K562 (cell line): ENCODE data around the gene C10orf105. TPM values are rescaled to one million over a fixed set of nuclear protein-coding genes. Genes with fewer than 3 reads are reported as not detected.

ENCODE experiments used
- EGR1 ChIP-seq: fragments of 450-650 bp; conservative IDR thresholded peaks from 2 replicates; pipeline ENCODE4 v1.6.1; 2017; ENCODE audit warnings: mild to moderate bottlenecking
- FOXK1 ChIP-seq: sonication (generic); formaldehyde crosslinking; IDR thresholded peaks from 2 replicates; pipeline ENCODE4 v1.8.0; 2022; ENCODE audit warnings: missing genetic modification reagents, mild to moderate bottlenecking, borderline replicate concordance
- KLF16 ChIP-seq: IDR thresholded peaks from 2 replicates; pipeline ENCODE4 v1.6.1; 2016; ENCODE audit warnings: antibody characterized with exemption
- LCOR ChIP-seq: sonication (generic); formaldehyde crosslinking; IDR thresholded peaks from 2 replicates; pipeline ENCODE4 v1.8.0; 2022; ENCODE audit warnings: mild to moderate bottlenecking, missing genetic modification reagents
- MCM2 ChIP-seq: fragments of 450-650 bp; IDR thresholded peaks from 2 replicates; pipeline ENCODE4 v1.6.1; 2017; ENCODE audit warnings: low read depth, mild to moderate bottlenecking
- MED1 ChIP-seq: sonication (generic); formaldehyde crosslinking; IDR thresholded peaks from 2 replicates; pipeline ENCODE4 v1.8.1; 2023; ENCODE audit warnings: missing genetic modification reagents, borderline replicate concordance
- NR4A1 ChIP-seq, 2 experiments: fragments of 250-450 bp in 1 of 2; fragments of 450-650 bp in 1 of 2; sonication (Bioruptor Pico) in 1 of 2; IDR thresholded peaks; 2 replicates each; pipeline versions ENCODE4 v1.4.0 to v1.6.1; 2016 to 2020; ENCODE audit warnings: mild to moderate bottlenecking in 2 of 2, missing compliant biosample characterization in 1 of 2, missing genetic modification characterization in 1 of 2, moderate library complexity in 1 of 2
- PHF8 ChIP-seq: fragments of 200-600 bp; sonication (generic); IDR thresholded peaks from 2 replicates; pipeline ENCODE4 v1.6.1; 2012; ENCODE audit warnings: mixed run types, mild to moderate bottlenecking, inconsistent platforms, low read length, moderate library complexity, borderline replicate concordance
- PTRF ChIP-seq: fragments of 450-650 bp; IDR thresholded peaks from 2 replicates; pipeline ENCODE4 v1.6.1; 2016; ENCODE audit warnings: mild to moderate bottlenecking, missing genetic modification characterization, missing compliant biosample characterization
- SETDB1 ChIP-seq: IDR thresholded peaks from one replicate; pipeline ENCODE4 v1.6.1; 2012; ENCODE audit warnings: low read length, control low read depth, inconsistent platforms
- TBP ChIP-seq: optimal IDR thresholded peaks from 2 replicates; pipeline ENCODE3; 2011; ENCODE audit warnings: low read depth, low read length, improper control_type of control experiment
- YY1 ChIP-seq, 3 experiments: IDR thresholded peaks; 2 replicates each; pipeline ENCODE4 v1.6.1; 2011; ENCODE audit warnings: low read length in 2 of 3, mild to moderate bottlenecking in 2 of 3, moderate library complexity in 2 of 3, borderline replicate concordance in 1 of 3, control low read depth in 1 of 3, low read depth in 1 of 3; ENCODE audit not compliant: insufficient read depth in 3 of 3, insufficient replicate concordance in 2 of 3, control insufficient read depth in 1 of 3, insufficient read length in 1 of 3; ENCODE audit errors: extremely low read depth in 1 of 3
- polyA plus RNA-seq, 8 experiments: library from polyadenylated mRNA; depleted of rRNA in 4 of 8; stranded (reverse) in 5 of 8; unstranded in 3 of 8; fragments of >200 nt; fragmentation: Nextera tagmentation in 2 of 8; fragmentation: Illumina TruSeq in 1 of 8; extraction: Ambion mirVana in 2 of 8; extraction: Trizol in 1 of 8; gene quantifications; 2 replicates each; pipeline versions ENCODE4 v1.2.1 to v1.2.3, GENCODE V29; 2011 to 2014; ENCODE audit warnings: inconsistent platforms in 1 of 8, missing spikeins in 1 of 8
- total RNA-seq, 7 experiments: library from RNA; depleted of rRNA in 6 of 7; stranded (reverse); fragments of >200 nt in 6 of 7; fragmentation: Illumina TruSeq in 2 of 7; extraction: Trizol in 2 of 7; gene quantifications; 2 replicates each; pipeline versions ENCODE4 v1.2.1 to v1.2.3, GENCODE V29; 2011 to 2021; ENCODE audit warnings: low replicate concordance in 1 of 7
- TF ChIP-seq, protein P1 (sequence below), 2 experiments: fragments of 450-650 bp in 1 of 2; sonication (generic) in 1 of 2; formaldehyde crosslinking in 1 of 2; IDR thresholded peaks in 1 of 2; conservative IDR thresholded peaks in 1 of 2; 2 replicates each; pipeline versions ENCODE4 v1.6.1 to v1.8.1; 2016 to 2023; ENCODE audit warnings: mild to moderate bottlenecking in 2 of 2, moderate library complexity in 2 of 2, inconsistent platforms in 1 of 2, missing genetic modification reagents in 1 of 2
- TF ChIP-seq, protein P2 (sequence below), 2 experiments: fragments of 450-650 bp; formaldehyde crosslinking in 1 of 2; IDR thresholded peaks; 2 replicates each; pipeline versions ENCODE4 v1.4.0 to v1.6.1; 2014 to 2020; ENCODE audit warnings: mild to moderate bottlenecking in 2 of 2, borderline replicate concordance in 1 of 2, low read depth in 1 of 2

The C10orf105 gene
- total and polyA plus RNA-seq, 9 of the 15 experiments (the other 6 are each of a cell fraction or from before 2014, with no cell fraction given), result 0.03 to 0.25 (median 0.04) TPM; not detected in 3

DNA sequence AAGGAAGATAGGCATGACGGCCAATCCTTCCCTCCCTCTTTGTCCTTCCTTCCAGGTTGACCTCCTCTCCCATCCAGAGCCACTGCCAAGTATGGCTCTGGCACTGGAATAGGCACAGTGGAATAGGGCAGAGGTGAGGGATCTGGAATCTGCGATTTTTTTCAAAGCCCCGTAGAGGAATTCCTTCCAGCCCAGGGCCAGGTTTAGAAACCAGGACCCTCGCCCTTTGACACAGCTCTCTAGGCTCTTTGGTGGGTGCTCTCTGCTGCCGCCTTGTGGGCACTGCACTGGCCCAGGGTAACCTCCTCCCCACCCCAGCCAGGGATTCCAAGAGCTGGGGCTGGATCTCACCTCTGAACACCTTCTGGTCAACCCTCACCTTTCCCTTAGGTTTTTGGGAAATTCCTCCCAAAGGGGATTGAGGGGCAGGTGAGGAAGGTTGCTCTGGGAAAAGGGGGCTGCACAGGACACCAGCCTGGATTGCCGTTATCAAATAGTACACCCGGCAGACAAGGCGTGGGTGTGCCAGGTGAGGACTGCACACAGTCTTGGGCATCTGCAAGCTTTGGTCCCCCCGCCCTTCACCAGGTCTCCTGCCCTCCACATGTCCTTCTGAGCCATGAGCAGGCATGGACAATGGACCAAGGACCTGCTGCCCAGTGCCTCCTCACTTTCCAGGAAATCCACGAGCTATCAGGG is 22.8 kb downstream of the C10orf105 start (continued):
- TF ChIP-seq, protein P1, sequence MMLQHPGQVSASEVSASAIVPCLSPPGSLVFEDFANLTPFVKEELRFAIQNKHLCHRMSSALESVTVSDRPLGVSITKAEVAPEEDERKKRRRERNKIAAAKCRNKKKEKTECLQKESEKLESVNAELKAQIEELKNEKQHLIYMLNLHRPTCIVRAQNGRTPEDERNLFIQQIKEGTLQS (IDR thresholded peaks at IDR 0.05), result no peak
- TF ChIP-seq, protein P1 (CRISPR knock-in tag; conservative IDR thresholded peaks at IDR 0.05), result no peak
- no peak for TF ChIP-seq EGR1
- TF ChIP-seq KLF16, result 0 out of 2 replicates have a peak, but pooled peaks have one; percentile 49
- no peak for TF ChIP-seq YY1 (IDR thresholded peaks at IDR 0.05; ENCODE audit: borderline replicate concordance in 1 of 3, control insufficient read depth in 1 of 3, extremely low read depth in 1 of 3, insufficient read depth in 3 of 3, insufficient read length in 1 of 3, insufficient replicate concordance in 2 of 3, low read depth in 1 of 3, low read length in 2 of 3)
- no peak for TF ChIP-seq SETDB1
- TF ChIP-seq MCM2, result no peak
- TF ChIP-seq LCOR (CRISPR knock-in tag), result no peak
- TF ChIP-seq PHF8, result no peak
- TF ChIP-seq NR4A1 (CRISPR knock-in tag; IDR thresholded peaks at IDR 0.05), result no peak
- peak; percentile 54; the same call in 1 of the 2 replicates for TF ChIP-seq NR4A1 (tag; IDR thresholded peaks at IDR 0.05)
- TF ChIP-seq PTRF, result no peak
- TF ChIP-seq MED1, result no peak
- TF ChIP-seq TBP, result no peak
- TF ChIP-seq FOXK1 (CRISPR knock-in tag), result no peak
- TF ChIP-seq, protein P2, sequence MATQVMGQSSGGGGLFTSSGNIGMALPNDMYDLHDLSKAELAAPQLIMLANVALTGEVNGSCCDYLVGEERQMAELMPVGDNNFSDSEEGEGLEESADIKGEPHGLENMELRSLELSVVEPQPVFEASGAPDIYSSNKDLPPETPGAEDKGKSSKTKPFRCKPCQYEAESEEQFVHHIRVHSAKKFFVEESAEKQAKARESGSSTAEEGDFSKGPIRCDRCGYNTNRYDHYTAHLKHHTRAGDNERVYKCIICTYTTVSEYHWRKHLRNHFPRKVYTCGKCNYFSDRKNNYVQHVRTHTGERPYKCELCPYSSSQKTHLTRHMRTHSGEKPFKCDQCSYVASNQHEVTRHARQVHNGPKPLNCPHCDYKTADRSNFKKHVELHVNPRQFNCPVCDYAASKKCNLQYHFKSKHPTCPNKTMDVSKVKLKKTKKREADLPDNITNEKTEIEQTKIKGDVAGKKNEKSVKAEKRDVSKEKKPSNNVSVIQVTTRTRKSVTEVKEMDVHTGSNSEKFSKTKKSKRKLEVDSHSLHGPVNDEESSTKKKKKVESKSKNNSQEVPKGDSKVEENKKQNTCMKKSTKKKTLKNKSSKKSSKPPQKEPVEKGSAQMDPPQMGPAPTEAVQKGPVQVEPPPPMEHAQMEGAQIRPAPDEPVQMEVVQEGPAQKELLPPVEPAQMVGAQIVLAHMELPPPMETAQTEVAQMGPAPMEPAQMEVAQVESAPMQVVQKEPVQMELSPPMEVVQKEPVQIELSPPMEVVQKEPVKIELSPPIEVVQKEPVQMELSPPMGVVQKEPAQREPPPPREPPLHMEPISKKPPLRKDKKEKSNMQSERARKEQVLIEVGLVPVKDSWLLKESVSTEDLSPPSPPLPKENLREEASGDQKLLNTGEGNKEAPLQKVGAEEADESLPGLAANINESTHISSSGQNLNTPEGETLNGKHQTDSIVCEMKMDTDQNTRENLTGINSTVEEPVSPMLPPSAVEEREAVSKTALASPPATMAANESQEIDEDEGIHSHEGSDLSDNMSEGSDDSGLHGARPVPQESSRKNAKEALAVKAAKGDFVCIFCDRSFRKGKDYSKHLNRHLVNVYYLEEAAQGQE (IDR thresholded peaks at IDR 0.05; ENCODE audit: borderline replicate concordance), result peak; percentile 78
- TF ChIP-seq, protein P2 (CRISPR knock-in tag; IDR thresholded peaks at IDR 0.05; ENCODE audit: low read depth), result no peak
